HepG2 (cell line): Measurements from ENCODE around the gene QSOX2. TPM values are rescaled to one million over a fixed set of nuclear protein-coding genes. Genes with fewer than 3 reads are reported as not detected.

Experiments
- ATAC-seq: fragments of 200-7000 bp; cut with Tn5 transposase; 3 replicates; pipeline ENCODE4 v1.9.1; 2020; ENCODE audit warnings: mild to moderate bottlenecking, moderate library complexity
- BruUV-seq: library from RNA; stranded (reverse); fragments of 400-500 nt; replicated peaks from 2 replicates; lab custom pipeline; 2021; lab: Mats Ljungman, UMichigan
- CTCF ChIA-PET: fragments of 300-600 bp; formaldehyde crosslinking; extraction: SDS; loops from one replicate; lab custom pipeline; 2021; ENCODE audit warnings: low total read pairs, inconsistent platforms, low intra/inter-chr PET ratio; lab: Yijun Ruan, JAX
- POLR2A ChIA-PET: fragments of 350-600 bp; sonication (Branson Sonifier 250); formaldehyde crosslinking; loops from one replicate; lab custom pipeline; 2020; ENCODE audit warnings: antibody characterized with exemption, inconsistent platforms; lab: Yijun Ruan, JAX
- DNase-seq: peaks from one replicate; pipeline ENCODE4 v3.0.0-alpha.2; 2015; ENCODE audit warnings: low spot score
- FAIRE-seq: peaks from 3 replicates; lab custom pipeline; 2011; peaks lifted over from hg19 to GRCh38; lab: Jason Lieb, UNC
- H2AFZ ChIP-seq: one replicate; pipeline ENCODE4 v1.6.1; 2011; ENCODE audit warnings: low read length, inconsistent platforms
- H3K27ac ChIP-seq: fragments of 300-600 bp; 3 replicates; pipeline ENCODE4 v1.8.0; 2011; ENCODE audit warnings: mixed run types, mild to moderate bottlenecking, mixed read lengths, low read length, inconsistent platforms; ENCODE audit not compliant: insufficient read depth; ENCODE audit errors: extremely low read length
- H3K27me3 ChIP-seq, 2 experiments: fragments of 200-600 bp in 1 of 2; 2 replicates in 1 of 2; 3 replicates in 1 of 2; pipeline versions ENCODE4 v1.6.0 to v1.8.0; 2011; ENCODE audit warnings: low read length in 2 of 2, mild to moderate bottlenecking in 2 of 2, moderate library complexity in 2 of 2, inconsistent platforms in 1 of 2; ENCODE audit not compliant: insufficient read depth in 2 of 2, control insufficient read depth in 1 of 2
- H3K36me3 ChIP-seq, 2 experiments: fragments of 200-600 bp in 1 of 2; replicated peaks in 1 of 2; 2 replicates in 1 of 2; 3 replicates in 1 of 2; pipeline versions ENCODE4 v1.5.1 to v1.8.0; 2011; ENCODE audit warnings: low read length in 2 of 2, inconsistent platforms in 1 of 2; ENCODE audit not compliant: insufficient read depth in 2 of 2, control insufficient read depth in 1 of 2
- H3K4me1 ChIP-seq: 2 replicates; pipeline ENCODE4 v1.5.1; 2012; ENCODE audit warnings: low read length, inconsistent platforms; ENCODE audit not compliant: insufficient read depth
- H3K4me2 ChIP-seq: 2 replicates; pipeline ENCODE4 v1.6.0; 2011; ENCODE audit warnings: low read depth, low read length, inconsistent platforms
- H3K4me3 ChIP-seq, 3 experiments: fragments of 200-600 bp in 1 of 3; sonication (generic), shearing (Covaris generic) in 1 of 3; replicated peaks in 1 of 3; 2 replicates each; pipeline ENCODE4 v1.5.1; 2011 to 2016; ENCODE audit warnings: low read length in 3 of 3, inconsistent platforms in 2 of 3, low read depth in 2 of 3, mild to moderate bottlenecking in 2 of 3, control low read depth in 1 of 3, mixed read lengths in 1 of 3; ENCODE audit not compliant: insufficient read depth in 1 of 3
- H3K79me2 ChIP-seq: one replicate; pipeline ENCODE4 v1.6.1; 2011; ENCODE audit warnings: low read length, inconsistent platforms; ENCODE audit not compliant: insufficient read depth
- H3K9ac ChIP-seq: 2 replicates; pipeline ENCODE4 v1.6.0; 2011; ENCODE audit warnings: mild to moderate bottlenecking, low read depth, low read length, inconsistent platforms; ENCODE audit not compliant: insufficient read depth
- H3K9me3 ChIP-seq: 2 replicates; pipeline ENCODE4 v1.5.1; 2012; ENCODE audit warnings: mild to moderate bottlenecking, low read length
- H4K20me1 ChIP-seq: 2 replicates; pipeline ENCODE4 v1.6.0; 2011; ENCODE audit warnings: inconsistent platforms, mild to moderate bottlenecking, low read length, moderate library complexity; ENCODE audit not compliant: insufficient read depth
- BRD4 ChIP-seq: sonication (generic); formaldehyde crosslinking; IDR thresholded peaks from 2 replicates; pipeline ENCODE4 v1.4.0; 2020; ENCODE audit warnings: missing genetic modification reagents
- DNMT3B ChIP-seq: conservative IDR thresholded peaks from 2 replicates; pipeline ENCODE4 v1.6.1; 2016; ENCODE audit warnings: missing biosample characterization, control low read depth
- EEA1 ChIP-seq: sonication (generic); formaldehyde crosslinking; IDR thresholded peaks from 2 replicates; pipeline ENCODE4 v1.5.1; 2020; ENCODE audit warnings: mild to moderate bottlenecking, missing genetic modification reagents, borderline replicate concordance
- HOXA7 ChIP-seq: sonication (generic); formaldehyde crosslinking; IDR thresholded peaks from 2 replicates; pipeline ENCODE4 v1.8.1; 2022; ENCODE audit warnings: mild to moderate bottlenecking, missing genetic modification reagents, moderate library complexity
- MEIS1 ChIP-seq: sonication (generic); formaldehyde crosslinking; IDR thresholded peaks from 2 replicates; pipeline ENCODE4 v1.9.0; 2021; ENCODE audit warnings: mild to moderate bottlenecking, missing genetic modification reagents, moderate library complexity, borderline replicate concordance
- NFIC ChIP-seq: IDR thresholded peaks from 2 replicates; pipeline ENCODE4 v1.6.1; 2012; ENCODE audit warnings: mild to moderate bottlenecking, low read length, inconsistent platforms
- RFXAP ChIP-seq: sonication (generic); formaldehyde crosslinking; IDR thresholded peaks from 2 replicates; pipeline ENCODE4 v1.4.0; 2020; ENCODE audit warnings: missing genetic modification reagents, borderline replicate concordance
- RXRA ChIP-seq: sonication (generic); formaldehyde crosslinking; IDR thresholded peaks from 2 replicates; pipeline ENCODE4 v1.5.1; 2020; ENCODE audit warnings: missing genetic modification reagents
- SATB2 ChIP-seq: sonication (generic); formaldehyde crosslinking; IDR thresholded peaks from 2 replicates; pipeline ENCODE4 v1.5.0; 2020; ENCODE audit warnings: missing genetic modification reagents
- SKI ChIP-seq: fragments of 450-650 bp; IDR thresholded peaks from one replicate; pipeline ENCODE4 v1.6.1; 2018; ENCODE audit warnings: mild to moderate bottlenecking; ENCODE audit not compliant: partially characterized antibody
- SRSF1 ChIP-seq: fragments of 200-400 bp; formaldehyde crosslinking; optimal IDR thresholded peaks from 2 replicates; pipeline ENCODE3; 2017; ENCODE audit warnings: mild to moderate bottlenecking, low read depth, low read length, moderate library complexity
- THYN1 ChIP-seq: sonication (generic); formaldehyde crosslinking; IDR thresholded peaks from 2 replicates; pipeline ENCODE4 v1.8.1; 2023; ENCODE audit warnings: low read depth, mild to moderate bottlenecking, moderate library complexity, missing genetic modification reagents, borderline replicate concordance
- ZNF263 ChIP-seq: sonication (generic); formaldehyde crosslinking; IDR thresholded peaks from 2 replicates; pipeline ENCODE4 v1.4.0; 2020; ENCODE audit warnings: missing genetic modification reagents
- ZNF264 ChIP-seq: sonication (generic); formaldehyde crosslinking; IDR thresholded peaks from 2 replicates; pipeline ENCODE4 v1.4.0; 2020; ENCODE audit warnings: missing genetic modification reagents
- ZNF382 ChIP-seq: sonication (generic); formaldehyde crosslinking; IDR thresholded peaks from 2 replicates; pipeline ENCODE4 v1.5.0; 2020; ENCODE audit warnings: missing genetic modification reagents, mild to moderate bottlenecking, borderline replicate concordance
- ZNF691 ChIP-seq: sonication (generic); formaldehyde crosslinking; IDR thresholded peaks from 2 replicates; pipeline ENCODE4 v1.4.0; 2020; ENCODE audit warnings: missing genetic modification reagents, low read depth, mild to moderate bottlenecking, borderline replicate concordance
- ZNF704 ChIP-seq: sonication (generic); formaldehyde crosslinking; IDR thresholded peaks from 2 replicates; pipeline ENCODE4 v1.8.1; 2023; ENCODE audit warnings: mild to moderate bottlenecking, inconsistent platforms, moderate library complexity, missing genetic modification reagents, borderline replicate concordance
- ZNF775 ChIP-seq: sonication (generic); formaldehyde crosslinking; IDR thresholded peaks from 2 replicates; pipeline ENCODE4 v1.4.0; 2020; ENCODE audit warnings: missing genetic modification reagents, mild to moderate bottlenecking, moderate library complexity, borderline replicate concordance
- WGBS: methylation state at CpG from one replicate; pipeline ENCODE4 v1.1.6; 2017; ENCODE audit warnings: low lambda C conversion rate; 5-methylcytosine and 5-hydroxymethylcytosine counted together
- in situ Hi-C: cut with HindIII; loops from 2 replicates; pipeline ENCODE4 v1.10.0; 2017; ENCODE audit warnings: low pct_unique_long_range_greater_than_20kb; ENCODE audit not compliant: extremely low pct_ligation_motif_present
- intact Hi-C: fragments of 100-400 bp; cut with micrococcal nuclease; formaldehyde crosslinking; loops from one replicate; pipeline ENCODE4 v1.10.0; 2022; ENCODE audit not compliant: unreplicated experiment
- polyA plus RNA-seq, 8 experiments: library from polyadenylated mRNA; depleted of rRNA in 3 of 8; stranded (reverse) in 7 of 8; unstranded in 1 of 8; fragments of >200 nt; fragmentation: Illumina TruSeq in 4 of 8; extraction: Trizol in 4 of 8; gene quantifications; 2 replicates each; pipeline versions ENCODE4 v1.2.1 to v1.2.3, GENCODE V29; 2011 to 2016; ENCODE audit warnings: low read depth in 4 of 8, missing spikeins in 1 of 8, mixed read lengths in 1 of 8; ENCODE audit not compliant: insufficient read depth in 1 of 8
- total RNA-seq, 5 experiments: library from RNA; depleted of rRNA; stranded (reverse); fragments of >200 nt; fragmentation: Illumina TruSeq; extraction: Trizol; gene quantifications; 2 replicates each; pipeline ENCODE4 v1.2.3, GENCODE V29; 2016; ENCODE audit warnings: low read depth in 1 of 5
- TF ChIP-seq, protein P1 (sequence below): sonication (generic); formaldehyde crosslinking; IDR thresholded peaks from 2 replicates; pipeline ENCODE4 v1.9.0; 2021; ENCODE audit warnings: missing genetic modification reagents, mild to moderate bottlenecking, borderline replicate concordance

QSOX2 gene
- total and polyA plus RNA-seq, 2 of the 13 experiments (the other 11 are each of a cell fraction or from before 2014, with no cell fraction given) = 27.1 to 42.1 TPM

DNA sequence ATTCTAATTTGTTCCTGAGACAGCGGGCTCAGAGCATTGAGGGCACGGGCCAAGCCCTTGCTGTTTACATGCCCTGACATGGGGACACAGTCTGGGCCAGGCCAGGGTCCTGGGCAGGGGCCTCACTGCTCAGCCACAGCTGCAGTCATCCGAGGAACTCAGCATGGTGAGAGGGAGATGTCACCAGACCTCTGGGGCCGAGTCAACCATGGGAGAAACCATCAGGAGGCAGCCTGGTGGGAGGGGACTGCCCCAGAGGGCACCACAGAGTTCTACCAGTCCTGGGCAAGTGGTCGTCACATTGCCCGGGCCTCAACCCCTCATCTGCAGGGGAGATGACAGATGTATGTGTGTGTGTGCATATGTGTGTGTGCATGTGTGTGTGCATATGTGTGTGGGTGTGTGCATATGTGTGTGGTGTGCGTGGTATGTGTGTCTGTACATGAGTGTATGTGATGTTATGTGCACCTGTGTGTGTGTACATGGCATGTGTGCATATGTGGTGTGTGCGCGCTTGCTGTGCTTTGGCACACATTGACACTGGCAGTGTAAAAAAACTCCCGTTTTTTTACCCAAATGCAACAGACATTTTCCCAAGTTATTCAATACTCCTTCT lies 84.5 kb downstream of the QSOX2 start:
- no peak for FAIRE-seq
- H3K27me3 ChIP-seq = peaks cover 6 to 41% of the 10 kb centered on the region in 2 experiments; a peak in 4 of 5 replicates
- no peak overlapping the region for H2AFZ ChIP-seq

More for the DNA sequence above, 84.5 kb downstream of the QSOX2 start:
- DNase-seq (no peak), ATAC-seq (no peak)
- Histone ChIP-seq H4K20me1 (no peaks in the 10 kb centered on the region), H3K4me3 (no peak overlapping the region), H3K9me3 (no peaks in the 10 kb centered on the region), H3K36me3 (no peaks in the 10 kb centered on the region), H3K9ac (no peak overlapping the region), H3K27ac (no peak overlapping the region), H3K79me2 (no peaks in the 10 kb centered on the region), H3K4me1 (no peaks in the 10 kb centered on the region), H3K4me2 (no peak overlapping the region)
- CTCF ChIA-PET = no interaction called here
- in situ Hi-C loops = no loop called here
- TF ChIP-seq MEIS1 = no peak
- TF ChIP-seq ZNF382 (CRISPR knock-in tag) = no peak
- TF ChIP-seq ZNF704 = no peak
- no peak for TF ChIP-seq ZNF775 (CRISPR knock-in tag)
- TF ChIP-seq ZNF263 (CRISPR knock-in tag) = no peak
- no peak for TF ChIP-seq DNMT3B (CRISPR knock-in tag)
- no peak for TF ChIP-seq SKI
- no peak for TF ChIP-seq NFIC
- TF ChIP-seq SATB2 (CRISPR knock-in tag) = no peak
- TF ChIP-seq RXRA = no peak
- TF ChIP-seq HOXA7 (CRISPR knock-in tag) = no peak
- TF ChIP-seq ZNF264 = no peak
- TF ChIP-seq BRD4 (CRISPR knock-in tag) = no peak
- TF ChIP-seq THYN1 (CRISPR knock-in tag) = no peak
- TF ChIP-seq SRSF1 = no peak
- no peak for TF ChIP-seq ZNF691 (CRISPR knock-in tag)
- no peak for TF ChIP-seq EEA1
- TF ChIP-seq, protein P1, sequence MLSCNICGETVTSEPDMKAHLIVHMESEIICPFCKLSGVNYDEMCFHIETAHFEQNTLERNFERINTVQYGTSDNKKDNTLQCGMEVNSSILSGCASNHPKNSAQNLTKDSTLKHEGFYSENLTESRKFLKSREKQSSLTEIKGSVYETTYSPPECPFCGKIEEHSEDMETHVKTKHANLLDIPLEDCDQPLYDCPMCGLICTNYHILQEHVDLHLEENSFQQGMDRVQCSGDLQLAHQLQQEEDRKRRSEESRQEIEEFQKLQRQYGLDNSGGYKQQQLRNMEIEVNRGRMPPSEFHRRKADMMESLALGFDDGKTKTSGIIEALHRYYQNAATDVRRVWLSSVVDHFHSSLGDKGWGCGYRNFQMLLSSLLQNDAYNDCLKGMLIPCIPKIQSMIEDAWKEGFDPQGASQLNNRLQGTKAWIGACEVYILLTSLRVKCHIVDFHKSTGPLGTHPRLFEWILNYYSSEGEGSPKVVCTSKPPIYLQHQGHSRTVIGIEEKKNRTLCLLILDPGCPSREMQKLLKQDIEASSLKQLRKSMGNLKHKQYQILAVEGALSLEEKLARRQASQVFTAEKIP (CRISPR knock-in tag) = no peak
- no peak for TF ChIP-seq RFXAP (CRISPR knock-in tag)
- intact Hi-C loops = no loop called here
- 41% methylated on average over 8 of the region's 10 CpGs for WGBS
- POLR2A ChIA-PET = interaction anchor here (1.1 kb wide), 1 partner anchor 8 kb away, joined by 3 read pairs; no protein-coding TSS in a partner anchor
- BruUV-seq = no TSS peak
